ENCODE results near the gene ZCCHC7.

Gene ZCCHC7

DNA sequence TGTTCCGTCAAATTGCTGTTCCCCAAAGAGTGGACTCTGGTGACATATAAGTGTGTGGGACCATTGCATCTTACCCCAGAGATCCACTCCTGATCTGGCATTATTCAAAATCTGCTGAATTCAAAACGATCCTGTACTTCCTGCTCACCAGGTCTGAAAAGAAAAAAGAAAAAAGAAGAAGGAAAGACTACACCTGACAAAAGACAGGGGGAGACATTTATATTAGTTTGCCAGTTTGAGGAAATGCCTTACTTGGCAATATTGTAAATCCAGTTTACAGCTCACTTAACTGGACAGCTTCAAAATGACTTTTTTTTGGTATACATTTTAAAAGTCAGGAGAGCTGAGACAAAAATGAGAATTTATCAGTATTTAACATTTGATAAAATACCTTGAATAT lies 287.1 kb downstream of the ZCCHC7 start:
- DNase-seq (ENCODE audit: low read depth) = no peak

All from fibroblast of gingiva (primary cell).